Progenitor cell of endocrine pancreas (in vitro differentiated cells): ENCODE measurements around the gene OSBP2. TPM values are rescaled to one million over a fixed set of nuclear protein-coding genes. Genes with fewer than 3 reads are reported as not detected.

Experiments
- DNase-seq: peaks from one replicate; pipeline ENCODE4 v3.0.0; 2021; ENCODE audit warnings: low spot score; ENCODE audit not compliant: unreplicated experiment
- H3K27ac Mint-ChIP-seq: 2 replicates; pipeline ENCODE4 v1.8.0; 2021; ENCODE audit warnings: mild to moderate bottlenecking, moderate library complexity, mixed read lengths
- H3K27me3 Mint-ChIP-seq: 2 replicates; pipeline ENCODE4 v1.8.0; 2021; ENCODE audit warnings: mixed read lengths
- H3K36me3 Mint-ChIP-seq: 2 replicates; pipeline ENCODE4 v1.8.0; 2022; ENCODE audit warnings: mixed read lengths; ENCODE audit not compliant: insufficient read depth
- H3K4me1 Mint-ChIP-seq: 2 replicates; pipeline ENCODE4 v1.8.0; 2021; ENCODE audit warnings: low read depth, mixed read lengths
- H3K4me3 Mint-ChIP-seq: 2 replicates; pipeline ENCODE4 v1.8.0; 2021; ENCODE audit warnings: low read depth, mild to moderate bottlenecking, moderate library complexity, mixed read lengths
- H3K9me3 Mint-ChIP-seq: 2 replicates; pipeline ENCODE4 v1.8.0; 2021; ENCODE audit warnings: low read depth, mixed read lengths
- total RNA-seq: library from RNA; stranded (reverse); gene quantifications from 2 replicates; pipeline ENCODE4 v1.2.1, GENCODE V29; 2021
- TF ChIP-seq, protein P1 (sequence below): fragments of 200-600 bp; sonication (generic); IDR thresholded peaks from one replicate; pipeline ENCODE4 v1.5.0; 2021; ENCODE audit warnings: antibody characterized with exemption, mild to moderate bottlenecking; ENCODE audit not compliant: unreplicated experiment

Gene OSBP2
- total RNA-seq, 1 donor from 2014 or later: 8.3 TPM

DNA sequence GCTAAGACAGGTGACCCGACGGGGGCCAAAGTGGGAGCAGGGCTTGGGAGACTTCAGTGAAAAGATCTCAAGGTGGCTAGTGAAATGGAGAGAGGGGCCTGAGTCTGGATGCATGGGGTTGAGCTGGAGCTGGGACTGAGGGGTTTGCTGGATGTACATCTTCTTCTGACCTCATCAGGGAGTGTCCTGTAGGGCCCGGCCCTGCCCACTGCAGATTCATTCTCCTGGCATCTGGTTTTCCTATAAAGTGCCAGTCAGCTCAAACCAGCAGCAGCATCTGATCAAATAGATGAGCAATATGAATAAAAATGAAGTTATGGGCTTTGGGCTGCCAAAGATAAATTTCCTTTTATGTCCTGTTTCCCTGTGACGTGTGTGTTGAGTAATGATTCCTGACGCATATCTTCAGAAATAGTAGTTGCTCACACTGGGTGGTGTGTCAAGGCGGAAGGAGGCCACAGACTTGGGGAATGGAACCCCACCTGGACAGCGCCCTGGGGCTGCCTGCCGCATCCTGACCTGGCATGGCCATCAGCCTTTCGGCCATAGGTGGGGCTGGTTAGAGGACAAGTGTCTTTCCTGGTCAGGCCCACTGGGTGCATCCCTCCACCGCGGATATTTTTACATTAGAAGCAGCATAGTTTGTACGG is 135.4 kb downstream of the OSBP2 start:
- Mint-ChIP-seq H3K27ac (no peak overlapping the region), H3K36me3 (no peaks in the 10 kb centered on the region), H3K27me3 (peaks cover 16% of the 10 kb centered on the region), H3K4me1 (no peaks in the 10 kb centered on the region), H3K4me3 (no peak overlapping the region), H3K9me3 (no peaks in the 10 kb centered on the region)
- TF ChIP-seq, protein P1, sequence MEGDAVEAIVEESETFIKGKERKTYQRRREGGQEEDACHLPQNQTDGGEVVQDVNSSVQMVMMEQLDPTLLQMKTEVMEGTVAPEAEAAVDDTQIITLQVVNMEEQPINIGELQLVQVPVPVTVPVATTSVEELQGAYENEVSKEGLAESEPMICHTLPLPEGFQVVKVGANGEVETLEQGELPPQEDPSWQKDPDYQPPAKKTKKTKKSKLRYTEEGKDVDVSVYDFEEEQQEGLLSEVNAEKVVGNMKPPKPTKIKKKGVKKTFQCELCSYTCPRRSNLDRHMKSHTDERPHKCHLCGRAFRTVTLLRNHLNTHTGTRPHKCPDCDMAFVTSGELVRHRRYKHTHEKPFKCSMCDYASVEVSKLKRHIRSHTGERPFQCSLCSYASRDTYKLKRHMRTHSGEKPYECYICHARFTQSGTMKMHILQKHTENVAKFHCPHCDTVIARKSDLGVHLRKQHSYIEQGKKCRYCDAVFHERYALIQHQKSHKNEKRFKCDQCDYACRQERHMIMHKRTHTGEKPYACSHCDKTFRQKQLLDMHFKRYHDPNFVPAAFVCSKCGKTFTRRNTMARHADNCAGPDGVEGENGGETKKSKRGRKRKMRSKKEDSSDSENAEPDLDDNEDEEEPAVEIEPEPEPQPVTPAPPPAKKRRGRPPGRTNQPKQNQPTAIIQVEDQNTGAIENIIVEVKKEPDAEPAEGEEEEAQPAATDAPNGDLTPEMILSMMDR: no peak
- DNase-seq: no peak

DNA sequence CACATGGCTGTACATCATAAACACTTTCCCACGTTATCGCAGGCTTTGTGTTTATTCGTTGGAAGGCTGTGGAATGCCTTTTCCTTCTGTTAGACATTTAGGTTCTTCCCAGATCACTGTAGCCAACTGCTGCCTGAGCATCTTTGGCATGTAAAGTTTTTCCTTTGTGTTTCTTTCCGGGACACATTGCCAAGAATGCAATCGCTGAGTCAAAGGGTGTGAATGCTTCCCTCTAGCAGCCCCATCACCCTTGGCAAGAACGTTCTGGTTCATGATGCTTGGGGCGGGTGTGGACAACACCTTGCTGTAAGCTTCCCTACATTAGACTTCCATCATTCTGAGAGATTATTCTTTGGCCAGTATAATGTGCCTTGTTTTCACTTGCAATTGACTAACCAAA is 136.2 kb downstream of the OSBP2 start:
- no peak overlapping the region for H3K27ac Mint-ChIP-seq
- H3K36me3 Mint-ChIP-seq: no peaks in the 10 kb centered on the region
- H3K4me1 Mint-ChIP-seq: no peaks in the 10 kb centered on the region
- peaks cover 11% of the 10 kb centered on the region for H3K27me3 Mint-ChIP-seq
- no peak for DNase-seq
- TF ChIP-seq, protein P1: no peak
- no peaks in the 10 kb centered on the region for H3K9me3 Mint-ChIP-seq
- H3K4me3 Mint-ChIP-seq: no peak overlapping the region

GRCh38 chr22:30832407-30832987 is 137.8 kb downstream of the OSBP2 start:
- no peaks in the 10 kb centered on the region for H3K36me3 Mint-ChIP-seq
- H3K4me1 Mint-ChIP-seq: no peaks in the 10 kb centered on the region
- H3K27ac Mint-ChIP-seq: no peak overlapping the region
- DNase-seq: no peak
- no peak overlapping the region for H3K4me3 Mint-ChIP-seq
- peaks cover 9% of the 10 kb centered on the region for H3K27me3 Mint-ChIP-seq
- no peaks in the 10 kb centered on the region for H3K9me3 Mint-ChIP-seq
- TF ChIP-seq, protein P1: no peak

DNA sequence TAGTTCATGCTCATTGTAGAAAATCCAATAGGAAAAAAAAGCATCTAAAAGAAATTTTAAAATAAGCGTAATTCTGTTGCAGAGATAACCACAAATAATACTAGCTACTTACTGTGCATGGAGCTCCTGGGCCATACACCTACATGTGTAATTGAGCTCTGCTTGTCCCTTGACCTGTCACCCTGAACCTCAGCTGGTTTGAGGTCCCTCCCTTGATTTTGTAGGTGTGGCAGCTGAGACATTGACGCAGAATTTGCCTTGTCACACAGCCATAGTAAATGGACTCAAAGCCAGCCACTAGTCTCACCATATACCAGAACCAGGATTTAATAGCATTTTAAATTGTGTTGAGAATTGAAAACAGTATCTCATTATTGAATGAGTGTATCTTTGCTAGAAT is 138.6 kb downstream of the OSBP2 start:
- H3K9me3 Mint-ChIP-seq: peaks cover 6% of the 10 kb centered on the region

DNA sequence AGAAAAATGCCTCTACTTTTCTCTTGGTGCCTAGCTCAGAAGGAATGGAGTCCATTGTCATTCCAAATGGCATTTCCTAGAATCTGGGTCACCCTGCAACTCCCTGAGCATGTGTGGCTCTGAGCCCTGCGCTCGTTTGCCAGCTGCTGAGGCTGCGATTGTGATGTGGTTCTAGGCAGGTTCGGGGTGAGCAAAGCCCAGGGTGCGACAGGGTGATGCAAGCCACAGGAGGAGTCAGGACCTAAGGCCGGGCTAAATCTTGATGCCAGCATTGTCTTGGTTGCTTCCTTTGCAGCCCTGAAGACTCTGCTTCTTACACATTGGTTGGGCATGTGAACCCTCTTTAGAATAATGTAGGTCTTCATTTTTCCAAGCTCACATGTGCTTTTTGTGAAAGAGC is 142.9 kb downstream of the OSBP2 start:
- no peaks in the 10 kb centered on the region for H3K4me1 Mint-ChIP-seq
- H3K27ac Mint-ChIP-seq: no peak overlapping the region
- TF ChIP-seq, protein P1: no peak
- no peaks in the 10 kb centered on the region for H3K27me3 Mint-ChIP-seq
- peaks cover 2% of the 10 kb centered on the region for H3K36me3 Mint-ChIP-seq
- no peak for DNase-seq
- H3K9me3 Mint-ChIP-seq: peaks cover 7% of the 10 kb centered on the region
- no peak overlapping the region for H3K4me3 Mint-ChIP-seq

More for the DNA sequence above, 138.6 kb downstream of the OSBP2 start:
- H3K36me3 Mint-ChIP-seq: peaks cover 2% of the 10 kb centered on the region
- H3K4me3 Mint-ChIP-seq: no peak overlapping the region
- H3K4me1 Mint-ChIP-seq: no peaks in the 10 kb centered on the region
- peaks cover 6% of the 10 kb centered on the region for H3K27me3 Mint-ChIP-seq
- TF ChIP-seq, protein P1: no peak
- H3K27ac Mint-ChIP-seq: no peak overlapping the region
- DNase-seq: no peak
